GM18520 (cell line): ENCODE data around the gene TOMM20L.
A peak's percentile ranks its signal among the peaks of the same experiment; 100 is the strongest.

Source experiments
- ATAC-seq: cut with Tn5 transposase; IDR thresholded peaks from one replicate; pipeline ENCODE4 v1.9.1; 2021; ENCODE audit not compliant: unreplicated experiment

The TOMM20L gene

DNA sequence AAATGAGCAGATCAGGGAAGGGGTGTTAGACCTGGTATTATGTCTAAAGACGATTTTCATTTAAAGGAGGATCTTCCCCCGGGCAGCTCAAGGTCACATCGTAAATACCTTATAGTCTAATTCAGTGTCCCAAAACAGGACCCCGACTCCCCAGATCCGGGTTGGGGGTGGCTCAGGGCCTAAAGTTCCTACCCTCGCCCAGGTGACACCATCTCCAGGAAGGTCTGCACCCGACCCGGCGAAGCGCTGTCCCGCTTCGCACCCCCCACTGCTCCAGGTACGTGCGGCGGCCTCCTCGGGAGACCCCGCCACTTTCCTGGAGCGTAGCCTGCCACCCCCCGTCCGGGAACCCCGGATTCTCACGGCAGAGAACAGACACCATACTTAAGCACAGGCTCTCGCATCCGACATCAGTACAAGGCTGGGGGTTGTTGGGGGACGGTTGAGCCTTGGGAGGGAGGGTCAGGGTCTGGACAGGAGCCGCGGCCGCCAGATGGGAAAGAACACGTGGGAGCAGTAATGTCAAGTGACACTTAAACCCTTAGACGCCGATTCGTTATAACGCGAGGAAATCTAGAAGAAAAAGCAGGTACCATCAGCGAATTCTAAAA lies 31.0 kb downstream of the TOMM20L start:
- peak; percentile 21 for ATAC-seq

DNA sequence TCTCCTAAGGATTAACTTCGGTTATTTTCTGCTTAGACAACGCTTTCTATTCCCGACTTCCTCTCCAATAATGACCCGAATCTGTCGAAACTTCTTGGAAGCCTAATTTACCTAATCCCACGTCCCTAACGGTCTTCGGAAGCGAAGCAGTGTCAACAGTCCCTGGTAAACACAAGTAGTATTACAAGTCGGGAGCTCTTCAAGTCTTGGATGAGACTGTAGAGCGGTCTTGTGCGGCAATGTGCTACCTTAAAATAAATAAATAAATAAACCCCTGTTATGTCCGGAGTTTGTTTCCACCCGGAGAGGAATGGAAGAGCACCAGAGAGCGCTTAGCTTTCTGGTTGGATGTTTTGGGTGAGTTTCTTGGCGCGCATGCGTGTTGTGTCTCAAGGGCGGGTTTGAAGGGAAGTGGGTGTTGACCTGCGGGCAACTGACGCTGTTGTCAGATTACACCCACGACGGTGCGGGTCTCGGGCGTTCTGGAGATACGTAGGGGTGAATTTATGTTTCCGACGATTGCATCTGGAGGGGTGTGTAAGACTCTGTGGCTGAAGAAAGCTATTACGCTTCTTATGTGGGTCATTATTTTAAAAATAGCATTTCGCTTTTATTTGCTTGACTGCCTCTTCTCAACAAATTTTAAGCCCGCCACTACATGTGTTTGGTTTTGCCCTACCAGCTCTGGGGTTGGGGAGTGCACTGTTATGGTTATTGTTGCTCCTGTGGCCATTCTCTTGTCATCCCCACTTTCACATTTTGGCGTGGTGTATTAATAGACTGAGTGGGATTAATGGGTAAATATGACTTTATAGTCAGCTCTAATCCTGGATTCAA lies 31.8 kb downstream of the TOMM20L start, which contains the start of the genes KIAA0586 and TIMM9:
Gene KIAA0586 (plus strand): TSS at position 439 of the 837 bp plus-strand sequence. CDS start 546 bp downstream, outside the sequence.
Gene TIMM9 (minus strand): TSS at position 251 of the 837 bp plus-strand sequence. CDS start 15,586 bp downstream, outside the sequence.
- peak; percentile 57 for ATAC-seq

DNA sequence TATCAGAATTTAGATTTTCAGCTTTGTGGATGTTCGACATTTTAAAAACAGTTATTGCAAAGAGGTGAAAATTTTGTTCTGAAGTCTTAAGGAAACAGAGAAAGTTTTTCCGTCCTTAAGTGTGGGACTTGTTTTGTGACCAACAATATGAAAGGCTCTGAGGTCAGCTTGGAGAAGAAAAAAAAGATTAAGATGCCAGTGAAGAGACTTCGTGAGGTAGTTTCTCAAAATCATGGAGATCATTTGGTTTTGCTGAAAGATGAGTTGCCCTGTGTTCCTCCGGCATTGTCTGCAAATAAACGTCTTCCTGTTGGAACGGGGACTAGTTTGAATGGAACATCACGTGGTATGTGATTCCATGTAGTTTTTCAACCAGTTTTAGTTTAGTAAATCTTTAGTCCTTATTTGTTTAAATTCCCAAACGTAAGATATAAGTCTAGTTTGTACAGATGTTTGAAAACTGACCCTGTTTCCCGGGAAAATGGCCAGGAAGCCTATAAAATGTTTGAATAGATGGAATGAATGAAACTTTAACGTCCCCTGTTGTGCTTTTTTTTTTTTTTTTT lies 32.5 kb downstream of the TOMM20L start:
- no peak for ATAC-seq

DNA sequence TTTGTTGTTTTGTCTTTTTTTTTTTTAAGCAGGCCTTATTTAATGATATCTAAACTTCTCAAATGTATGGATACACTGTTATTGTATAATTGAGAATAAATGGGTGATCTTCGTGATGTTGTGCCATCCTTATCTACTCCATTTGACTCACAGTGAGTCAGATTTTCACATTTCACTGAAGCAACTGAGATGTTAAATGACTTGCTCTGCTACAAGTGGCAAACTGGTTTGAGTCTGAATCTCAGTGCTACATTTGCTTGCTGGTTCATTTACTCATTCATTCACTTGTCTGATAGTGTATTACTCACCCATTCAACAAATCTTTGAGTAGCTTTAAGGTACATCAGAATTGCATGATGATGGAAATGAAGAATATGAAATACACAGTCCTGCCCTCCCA lies 34.4 kb downstream of the TOMM20L start:
- ATAC-seq, result no peak

DNA sequence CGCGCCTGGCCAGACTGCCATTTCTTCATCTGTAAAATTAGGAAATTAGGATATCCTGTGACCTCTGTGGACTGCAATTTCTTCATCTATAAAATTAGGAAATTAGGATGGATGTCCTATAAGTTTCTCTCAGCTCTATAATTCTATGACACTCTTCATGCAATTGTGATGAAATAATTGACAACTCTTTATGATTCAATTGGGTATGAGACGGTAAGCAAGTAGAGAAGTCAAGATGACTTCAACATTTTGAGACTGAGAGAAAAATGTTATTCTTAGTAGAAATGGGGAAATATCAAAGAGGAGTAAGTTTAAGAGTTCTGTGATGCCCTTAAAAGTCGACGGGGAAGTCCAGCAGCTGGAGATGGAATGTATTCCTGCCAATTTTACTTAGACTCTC lies 43.7 kb downstream of the TOMM20L start:
- no peak for ATAC-seq

DNA sequence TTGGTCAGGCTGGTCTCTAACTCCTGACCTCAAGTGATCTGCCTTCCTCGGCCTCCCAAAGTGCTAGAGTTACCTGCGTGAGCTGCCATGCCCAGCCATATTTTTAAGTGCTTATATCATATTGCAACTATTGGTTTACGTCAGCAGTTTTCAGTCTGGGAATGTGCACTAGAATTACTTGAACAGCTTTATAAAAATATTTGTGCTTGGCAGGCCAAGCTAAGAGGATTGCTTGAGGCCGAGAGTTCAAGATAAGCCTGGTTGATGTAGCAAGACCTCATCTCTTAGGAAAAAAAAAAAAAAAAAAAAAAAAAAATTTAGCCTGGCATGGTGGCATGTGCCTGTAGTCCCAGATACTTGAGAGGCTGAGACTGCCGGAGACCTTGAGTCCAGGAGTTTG lies 48.9 kb downstream of the TOMM20L start:
- no peak for ATAC-seq

DNA sequence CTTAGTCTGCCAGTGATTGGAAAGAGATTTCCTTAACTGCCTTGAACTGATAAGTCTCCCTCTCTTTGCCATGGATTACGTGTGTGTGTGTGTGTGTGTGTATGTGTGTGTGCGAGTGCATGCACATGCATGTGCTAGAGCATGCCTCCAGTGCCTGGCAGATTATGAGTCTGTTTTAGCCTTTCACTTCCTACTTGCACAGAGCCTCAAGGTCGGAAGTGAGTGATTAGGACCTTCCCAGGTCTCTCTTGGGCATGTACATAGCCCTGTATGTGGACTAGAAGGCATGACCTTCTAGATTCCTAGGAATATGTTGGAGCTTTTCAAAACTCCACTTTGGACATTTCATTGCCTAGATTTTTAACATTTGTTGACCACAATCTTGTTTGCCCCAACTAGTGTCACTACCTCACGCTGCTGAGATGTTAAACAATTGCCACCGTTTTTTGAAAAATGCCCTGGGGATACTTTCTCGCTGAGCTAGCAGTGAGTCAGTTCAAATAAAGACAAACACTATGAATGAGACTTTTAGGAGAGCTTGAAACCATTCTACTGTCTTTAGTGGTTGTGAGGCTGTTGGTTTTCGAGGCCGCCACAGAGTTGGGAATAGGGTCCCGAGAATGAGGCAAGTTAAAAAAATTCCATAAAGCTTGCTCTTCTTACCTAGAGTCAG lies 60.0 kb downstream of the TOMM20L start:
- no peak for ATAC-seq
